Tibial nerve (tissue), 4 donors: ENCODE measurements around the gene LAMTOR5.

Experiments used
- EP300 ChIP-seq, 2 donors: sonication (generic); formaldehyde crosslinking; IDR thresholded peaks; one replicate each; pipeline ENCODE4 v1.6.1; 2017; ENCODE audit warnings: antibody characterized with exemption in 2 of 2, mild to moderate bottlenecking in 1 of 2
- POLR2A ChIP-seq, 2 donors: fragments of 450-650 bp; IDR thresholded peaks; one replicate each; pipeline ENCODE4 v1.6.1; 2017; ENCODE audit warnings: antibody characterized with exemption in 2 of 2, mild to moderate bottlenecking in 2 of 2, moderate library complexity in 2 of 2
- TF ChIP-seq, protein P1 (sequence below), 5 experiments: fragments of 200-600 bp in 3 of 5; fragments of 450-650 bp in 2 of 5; sonication (generic) in 3 of 5; IDR thresholded peaks; one replicate each; pipeline ENCODE4 v1.5.1; 2016 to 2019; ENCODE audit warnings: antibody characterized with exemption in 5 of 5, mild to moderate bottlenecking in 3 of 5, moderate library complexity in 2 of 5

DNA sequence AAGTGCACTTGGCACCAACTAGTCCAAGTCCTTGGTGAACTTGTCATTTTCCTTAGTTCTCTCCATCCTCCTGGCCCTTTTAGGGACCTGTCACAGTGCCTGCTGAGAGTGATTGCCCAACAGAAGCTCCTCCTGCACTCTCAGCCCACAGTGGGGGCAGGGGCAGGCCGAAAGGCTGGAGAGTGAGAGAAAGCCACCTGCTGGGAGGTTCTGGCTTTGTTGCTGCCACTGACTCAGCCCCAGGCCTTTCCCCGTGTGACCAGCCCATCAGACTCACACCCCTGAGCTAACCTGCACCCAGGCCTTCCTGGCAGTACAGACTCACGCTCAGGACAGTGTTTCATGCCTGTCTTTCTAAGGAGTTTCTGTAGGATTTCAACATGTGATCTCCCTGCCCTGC lies 26.3 kb upstream of the LAMTOR5 start:
- TF ChIP-seq POLR2A (IDR thresholded peaks at IDR 0.05) (no peak), EP300 (IDR thresholded peaks at IDR 0.05) (peak in 1 of 2 donors; percentile 25)
- TF ChIP-seq, protein P1, sequence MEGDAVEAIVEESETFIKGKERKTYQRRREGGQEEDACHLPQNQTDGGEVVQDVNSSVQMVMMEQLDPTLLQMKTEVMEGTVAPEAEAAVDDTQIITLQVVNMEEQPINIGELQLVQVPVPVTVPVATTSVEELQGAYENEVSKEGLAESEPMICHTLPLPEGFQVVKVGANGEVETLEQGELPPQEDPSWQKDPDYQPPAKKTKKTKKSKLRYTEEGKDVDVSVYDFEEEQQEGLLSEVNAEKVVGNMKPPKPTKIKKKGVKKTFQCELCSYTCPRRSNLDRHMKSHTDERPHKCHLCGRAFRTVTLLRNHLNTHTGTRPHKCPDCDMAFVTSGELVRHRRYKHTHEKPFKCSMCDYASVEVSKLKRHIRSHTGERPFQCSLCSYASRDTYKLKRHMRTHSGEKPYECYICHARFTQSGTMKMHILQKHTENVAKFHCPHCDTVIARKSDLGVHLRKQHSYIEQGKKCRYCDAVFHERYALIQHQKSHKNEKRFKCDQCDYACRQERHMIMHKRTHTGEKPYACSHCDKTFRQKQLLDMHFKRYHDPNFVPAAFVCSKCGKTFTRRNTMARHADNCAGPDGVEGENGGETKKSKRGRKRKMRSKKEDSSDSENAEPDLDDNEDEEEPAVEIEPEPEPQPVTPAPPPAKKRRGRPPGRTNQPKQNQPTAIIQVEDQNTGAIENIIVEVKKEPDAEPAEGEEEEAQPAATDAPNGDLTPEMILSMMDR (IDR thresholded peaks at IDR 0.05): no peak
